HepG2 (cell line): ENCODE data around the gene ABHD6. TPM values are rescaled to one million over a fixed set of nuclear protein-coding genes. Genes with fewer than 3 reads are reported as not detected.

Source experiments
- ATAC-seq: fragments of 200-7000 bp; cut with Tn5 transposase; 3 replicates; pipeline ENCODE4 v1.9.1; 2020; ENCODE audit warnings: mild to moderate bottlenecking, moderate library complexity
- BruUV-seq: library from RNA; stranded (reverse); fragments of 400-500 nt; replicated peaks from 2 replicates; lab custom pipeline; 2021; lab: Mats Ljungman, UMichigan
- CTCF ChIA-PET: fragments of 300-600 bp; formaldehyde crosslinking; extraction: SDS; loops from one replicate; lab custom pipeline; 2021; ENCODE audit warnings: low total read pairs, inconsistent platforms, low intra/inter-chr PET ratio; lab: Yijun Ruan, JAX
- POLR2A ChIA-PET: fragments of 350-600 bp; sonication (Branson Sonifier 250); formaldehyde crosslinking; loops from one replicate; lab custom pipeline; 2020; ENCODE audit warnings: antibody characterized with exemption, inconsistent platforms; lab: Yijun Ruan, JAX
- DNase-seq: peaks from one replicate; pipeline ENCODE4 v3.0.0-alpha.2; 2015; ENCODE audit warnings: low spot score
- FAIRE-seq: peaks from 3 replicates; lab custom pipeline; 2011; peaks lifted over from hg19 to GRCh38; lab: Jason Lieb, UNC
- H2AFZ ChIP-seq: one replicate; pipeline ENCODE4 v1.6.1; 2011; ENCODE audit warnings: low read length, inconsistent platforms
- H3K27ac ChIP-seq: fragments of 300-600 bp; 3 replicates; pipeline ENCODE4 v1.8.0; 2011; ENCODE audit warnings: mixed run types, mild to moderate bottlenecking, mixed read lengths, low read length, inconsistent platforms; ENCODE audit not compliant: insufficient read depth; ENCODE audit errors: extremely low read length
- H3K27me3 ChIP-seq, 2 experiments: fragments of 200-600 bp in 1 of 2; 2 replicates in 1 of 2; 3 replicates in 1 of 2; pipeline versions ENCODE4 v1.6.0 to v1.8.0; 2011; ENCODE audit warnings: low read length in 2 of 2, mild to moderate bottlenecking in 2 of 2, moderate library complexity in 2 of 2, inconsistent platforms in 1 of 2; ENCODE audit not compliant: insufficient read depth in 2 of 2, control insufficient read depth in 1 of 2
- H3K36me3 ChIP-seq, 2 experiments: fragments of 200-600 bp in 1 of 2; replicated peaks in 1 of 2; 2 replicates in 1 of 2; 3 replicates in 1 of 2; pipeline versions ENCODE4 v1.5.1 to v1.8.0; 2011; ENCODE audit warnings: low read length in 2 of 2, inconsistent platforms in 1 of 2; ENCODE audit not compliant: insufficient read depth in 2 of 2, control insufficient read depth in 1 of 2
- H3K4me1 ChIP-seq: 2 replicates; pipeline ENCODE4 v1.5.1; 2012; ENCODE audit warnings: low read length, inconsistent platforms; ENCODE audit not compliant: insufficient read depth
- H3K4me2 ChIP-seq: 2 replicates; pipeline ENCODE4 v1.6.0; 2011; ENCODE audit warnings: low read depth, low read length, inconsistent platforms
- H3K4me3 ChIP-seq, 3 experiments: fragments of 200-600 bp in 1 of 3; sonication (generic), shearing (Covaris generic) in 1 of 3; replicated peaks in 1 of 3; 2 replicates each; pipeline ENCODE4 v1.5.1; 2011 to 2016; ENCODE audit warnings: low read length in 3 of 3, inconsistent platforms in 2 of 3, low read depth in 2 of 3, mild to moderate bottlenecking in 2 of 3, control low read depth in 1 of 3, mixed read lengths in 1 of 3; ENCODE audit not compliant: insufficient read depth in 1 of 3
- H3K79me2 ChIP-seq: one replicate; pipeline ENCODE4 v1.6.1; 2011; ENCODE audit warnings: low read length, inconsistent platforms; ENCODE audit not compliant: insufficient read depth
- H3K9ac ChIP-seq: 2 replicates; pipeline ENCODE4 v1.6.0; 2011; ENCODE audit warnings: mild to moderate bottlenecking, low read depth, low read length, inconsistent platforms; ENCODE audit not compliant: insufficient read depth
- H3K9me3 ChIP-seq: 2 replicates; pipeline ENCODE4 v1.5.1; 2012; ENCODE audit warnings: mild to moderate bottlenecking, low read length
- H4K20me1 ChIP-seq: 2 replicates; pipeline ENCODE4 v1.6.0; 2011; ENCODE audit warnings: inconsistent platforms, mild to moderate bottlenecking, low read length, moderate library complexity; ENCODE audit not compliant: insufficient read depth
- CENPX ChIP-seq: sonication (generic); formaldehyde crosslinking; IDR thresholded peaks from 2 replicates; pipeline ENCODE4 v1.9.0; 2021; ENCODE audit warnings: mild to moderate bottlenecking, missing genetic modification reagents, moderate library complexity
- GFI1 ChIP-seq: sonication (generic); formaldehyde crosslinking; IDR thresholded peaks from 2 replicates; pipeline ENCODE4 v1.5.0; 2020; ENCODE audit warnings: missing genetic modification reagents, mild to moderate bottlenecking, borderline replicate concordance
- GPN1 ChIP-seq: sonication (generic); formaldehyde crosslinking; IDR thresholded peaks from 2 replicates; pipeline ENCODE4 v1.5.1; 2020; ENCODE audit warnings: missing genetic modification reagents, borderline replicate concordance
- GTF2F1 ChIP-seq: fragments of 150-350 bp; IDR thresholded peaks from 2 replicates; pipeline ENCODE4 v1.6.1; 2014; ENCODE audit warnings: low read length
- MBNL3 ChIP-seq: fragments of 250-450 bp; sonication (Bioruptor Pico); conservative IDR thresholded peaks from 2 replicates; pipeline ENCODE4 v1.8.0; 2022; ENCODE audit warnings: mild to moderate bottlenecking, inconsistent platforms
- SATB2 ChIP-seq: sonication (generic); formaldehyde crosslinking; IDR thresholded peaks from 2 replicates; pipeline ENCODE4 v1.5.0; 2020; ENCODE audit warnings: missing genetic modification reagents
- TCF12 ChIP-seq, 2 experiments: fragments of 450-650 bp in 1 of 2; sonication (generic) in 1 of 2; formaldehyde crosslinking in 1 of 2; IDR thresholded peaks; 2 replicates each; pipeline versions ENCODE4 v1.6.1 to v1.8.0; 2017 to 2022; ENCODE audit warnings: antibody characterized with exemption in 1 of 2, mild to moderate bottlenecking in 1 of 2, missing genetic modification reagents in 1 of 2, moderate library complexity in 1 of 2
- ZFP36L1 ChIP-seq: sonication (generic); formaldehyde crosslinking; IDR thresholded peaks from 2 replicates; pipeline ENCODE4 v1.8.0; 2022; ENCODE audit warnings: mild to moderate bottlenecking, missing genetic modification reagents, moderate library complexity
- ZFP62 ChIP-seq: sonication (generic); formaldehyde crosslinking; IDR thresholded peaks from 2 replicates; pipeline ENCODE4 v1.4.0; 2020; ENCODE audit warnings: missing genetic modification reagents
- ZNF331 ChIP-seq: sonication (generic); formaldehyde crosslinking; IDR thresholded peaks from 2 replicates; pipeline ENCODE4 v1.4.0; 2020; ENCODE audit warnings: missing genetic modification reagents
- ZNF382 ChIP-seq: sonication (generic); formaldehyde crosslinking; IDR thresholded peaks from 2 replicates; pipeline ENCODE4 v1.5.0; 2020; ENCODE audit warnings: missing genetic modification reagents, mild to moderate bottlenecking, borderline replicate concordance
- ZNF709 ChIP-seq: sonication (generic); formaldehyde crosslinking; IDR thresholded peaks from 2 replicates; pipeline ENCODE4 v1.5.0; 2020; ENCODE audit warnings: mild to moderate bottlenecking, missing genetic modification reagents
- ZSCAN25 ChIP-seq: sonication (generic); formaldehyde crosslinking; IDR thresholded peaks from 2 replicates; pipeline ENCODE4 v1.8.0; 2022; ENCODE audit warnings: mild to moderate bottlenecking, missing genetic modification reagents
- WGBS: methylation state at CpG from one replicate; pipeline ENCODE4 v1.1.6; 2017; ENCODE audit warnings: low lambda C conversion rate; 5-methylcytosine and 5-hydroxymethylcytosine counted together
- in situ Hi-C: cut with HindIII; loops from 2 replicates; pipeline ENCODE4 v1.10.0; 2017; ENCODE audit warnings: low pct_unique_long_range_greater_than_20kb; ENCODE audit not compliant: extremely low pct_ligation_motif_present
- intact Hi-C: fragments of 100-400 bp; cut with micrococcal nuclease; formaldehyde crosslinking; loops from one replicate; pipeline ENCODE4 v1.10.0; 2022; ENCODE audit not compliant: unreplicated experiment
- polyA plus RNA-seq, 8 experiments: library from polyadenylated mRNA; depleted of rRNA in 3 of 8; stranded (reverse) in 7 of 8; unstranded in 1 of 8; fragments of >200 nt; fragmentation: Illumina TruSeq in 4 of 8; extraction: Trizol in 4 of 8; gene quantifications; 2 replicates each; pipeline versions ENCODE4 v1.2.1 to v1.2.3, GENCODE V29; 2011 to 2016; ENCODE audit warnings: low read depth in 4 of 8, missing spikeins in 1 of 8, mixed read lengths in 1 of 8; ENCODE audit not compliant: insufficient read depth in 1 of 8
- total RNA-seq, 5 experiments: library from RNA; depleted of rRNA; stranded (reverse); fragments of >200 nt; fragmentation: Illumina TruSeq; extraction: Trizol; gene quantifications; 2 replicates each; pipeline ENCODE4 v1.2.3, GENCODE V29; 2016; ENCODE audit warnings: low read depth in 1 of 5
- TF ChIP-seq, protein P1 (sequence below): sonication (generic); formaldehyde crosslinking; IDR thresholded peaks from 2 replicates; pipeline ENCODE4 v1.9.0; 2021; ENCODE audit warnings: missing genetic modification reagents, borderline replicate concordance
- TF ChIP-seq, protein P2 (sequence below): sonication (generic); formaldehyde crosslinking; IDR thresholded peaks from 2 replicates; pipeline ENCODE4 v1.4.0; 2020; ENCODE audit warnings: mild to moderate bottlenecking, missing genetic modification reagents

Gene ABHD6
- total and polyA plus RNA-seq, 2 of the 13 experiments (the other 11 are each of a cell fraction or from before 2014, with no cell fraction given): 9.0 to 17.2 TPM

DNA sequence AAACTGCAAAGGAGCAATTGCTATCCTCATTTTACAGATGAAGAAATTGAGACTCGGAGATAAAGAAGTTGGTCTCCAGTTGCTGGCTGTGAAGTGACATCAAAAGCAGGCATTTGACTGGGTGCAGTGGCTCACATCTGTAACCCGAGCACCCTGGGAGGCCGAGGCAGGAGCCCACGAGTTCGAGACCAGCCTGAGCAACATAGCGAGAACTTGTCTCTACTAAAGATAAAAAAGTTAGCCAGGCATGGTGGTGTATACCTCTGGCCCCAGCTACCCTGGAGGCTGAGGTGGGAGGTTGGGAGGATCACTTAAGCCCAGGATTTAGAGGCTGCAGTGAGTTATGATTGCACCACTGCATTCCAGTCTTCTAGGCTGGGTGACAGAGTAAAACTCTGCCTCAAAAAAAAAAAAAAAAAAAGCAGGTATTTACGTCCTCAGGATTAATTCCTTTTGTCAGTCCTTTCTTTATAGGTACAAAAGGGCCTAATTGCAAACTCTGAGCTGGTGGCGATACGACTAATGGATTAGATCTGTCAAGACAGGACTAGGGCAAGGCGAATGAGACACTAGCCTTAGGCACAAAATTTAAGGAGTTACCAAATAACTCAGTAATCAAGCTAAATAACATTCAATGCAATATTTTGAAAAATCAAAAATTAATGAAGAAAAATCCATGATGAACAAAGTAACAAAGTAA lies 20.9 kb upstream of the ABHD6 start:
- 79% methylated on average over 10 of the region's 10 CpGs for WGBS
- Histone ChIP-seq H3K27ac (no peak overlapping the region), H2AFZ (no peak overlapping the region), H3K4me3 (no peak overlapping the region), H3K27me3 (no peaks in the 10 kb centered on the region), H4K20me1 (no peaks in the 10 kb centered on the region), H3K36me3 (no peaks in the 10 kb centered on the region), H3K79me2 (no peaks in the 10 kb centered on the region), H3K4me1 (peaks cover 68% of the 10 kb centered on the region), H3K9me3 (no peaks in the 10 kb centered on the region), H3K9ac (no peak overlapping the region), H3K4me2 (peak overlapping the region; percentile 64; the same call in 1 of the 2 replicates)
- POLR2A ChIA-PET: interaction anchor here (0.8 to 1.7 kb wide), 5 partner anchors 14 to 90 kb away, joined by 3 to 15 read pairs (median 4); partner anchors contain the start of genes HTD2 and RPP14
- intact Hi-C loops: loop anchor here (1.0 kb wide), 4 partner anchors 23 to 84 kb away; no protein-coding TSS in a partner anchor
- CTCF ChIA-PET: interaction anchor here (0.6 to 2.5 kb wide), 4 partner anchors 29 to 103 kb away, joined by 3 to 59 read pairs (median 6); no protein-coding TSS in a partner anchor
- in situ Hi-C loops: loop anchor here (5.0 kb wide), 1 partner anchor 34 kb away; no protein-coding TSS in a partner anchor
- TF ChIP-seq TCF12 (IDR thresholded peaks at IDR 0.05) (no peak), TCF12 (CRISPR knock-in tag; IDR thresholded peaks at IDR 0.05) (no peak), ZNF331 (CRISPR knock-in tag) (no peak), GFI1 (CRISPR knock-in tag) (no peak), ZSCAN25 (CRISPR knock-in tag) (no peak), GPN1 (CRISPR knock-in tag) (no peak), SATB2 (CRISPR knock-in tag) (no peak), MBNL3 (CRISPR knock-in tag) (no peak), ZFP62 (CRISPR knock-in tag) (no peak), ZNF709 (CRISPR knock-in tag) (no peak), CENPX (CRISPR knock-in tag) (no peak), ZNF382 (CRISPR knock-in tag) (no peak), GTF2F1 (no peak), ZFP36L1 (CRISPR knock-in tag) (no peak)
- TF ChIP-seq, protein P1, sequence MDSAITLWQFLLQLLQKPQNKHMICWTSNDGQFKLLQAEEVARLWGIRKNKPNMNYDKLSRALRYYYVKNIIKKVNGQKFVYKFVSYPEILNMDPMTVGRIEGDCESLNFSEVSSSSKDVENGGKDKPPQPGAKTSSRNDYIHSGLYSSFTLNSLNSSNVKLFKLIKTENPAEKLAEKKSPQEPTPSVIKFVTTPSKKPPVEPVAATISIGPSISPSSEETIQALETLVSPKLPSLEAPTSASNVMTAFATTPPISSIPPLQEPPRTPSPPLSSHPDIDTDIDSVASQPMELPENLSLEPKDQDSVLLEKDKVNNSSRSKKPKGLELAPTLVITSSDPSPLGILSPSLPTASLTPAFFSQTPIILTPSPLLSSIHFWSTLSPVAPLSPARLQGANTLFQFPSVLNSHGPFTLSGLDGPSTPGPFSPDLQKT (CRISPR knock-in tag): no peak
- TF ChIP-seq, protein P2, sequence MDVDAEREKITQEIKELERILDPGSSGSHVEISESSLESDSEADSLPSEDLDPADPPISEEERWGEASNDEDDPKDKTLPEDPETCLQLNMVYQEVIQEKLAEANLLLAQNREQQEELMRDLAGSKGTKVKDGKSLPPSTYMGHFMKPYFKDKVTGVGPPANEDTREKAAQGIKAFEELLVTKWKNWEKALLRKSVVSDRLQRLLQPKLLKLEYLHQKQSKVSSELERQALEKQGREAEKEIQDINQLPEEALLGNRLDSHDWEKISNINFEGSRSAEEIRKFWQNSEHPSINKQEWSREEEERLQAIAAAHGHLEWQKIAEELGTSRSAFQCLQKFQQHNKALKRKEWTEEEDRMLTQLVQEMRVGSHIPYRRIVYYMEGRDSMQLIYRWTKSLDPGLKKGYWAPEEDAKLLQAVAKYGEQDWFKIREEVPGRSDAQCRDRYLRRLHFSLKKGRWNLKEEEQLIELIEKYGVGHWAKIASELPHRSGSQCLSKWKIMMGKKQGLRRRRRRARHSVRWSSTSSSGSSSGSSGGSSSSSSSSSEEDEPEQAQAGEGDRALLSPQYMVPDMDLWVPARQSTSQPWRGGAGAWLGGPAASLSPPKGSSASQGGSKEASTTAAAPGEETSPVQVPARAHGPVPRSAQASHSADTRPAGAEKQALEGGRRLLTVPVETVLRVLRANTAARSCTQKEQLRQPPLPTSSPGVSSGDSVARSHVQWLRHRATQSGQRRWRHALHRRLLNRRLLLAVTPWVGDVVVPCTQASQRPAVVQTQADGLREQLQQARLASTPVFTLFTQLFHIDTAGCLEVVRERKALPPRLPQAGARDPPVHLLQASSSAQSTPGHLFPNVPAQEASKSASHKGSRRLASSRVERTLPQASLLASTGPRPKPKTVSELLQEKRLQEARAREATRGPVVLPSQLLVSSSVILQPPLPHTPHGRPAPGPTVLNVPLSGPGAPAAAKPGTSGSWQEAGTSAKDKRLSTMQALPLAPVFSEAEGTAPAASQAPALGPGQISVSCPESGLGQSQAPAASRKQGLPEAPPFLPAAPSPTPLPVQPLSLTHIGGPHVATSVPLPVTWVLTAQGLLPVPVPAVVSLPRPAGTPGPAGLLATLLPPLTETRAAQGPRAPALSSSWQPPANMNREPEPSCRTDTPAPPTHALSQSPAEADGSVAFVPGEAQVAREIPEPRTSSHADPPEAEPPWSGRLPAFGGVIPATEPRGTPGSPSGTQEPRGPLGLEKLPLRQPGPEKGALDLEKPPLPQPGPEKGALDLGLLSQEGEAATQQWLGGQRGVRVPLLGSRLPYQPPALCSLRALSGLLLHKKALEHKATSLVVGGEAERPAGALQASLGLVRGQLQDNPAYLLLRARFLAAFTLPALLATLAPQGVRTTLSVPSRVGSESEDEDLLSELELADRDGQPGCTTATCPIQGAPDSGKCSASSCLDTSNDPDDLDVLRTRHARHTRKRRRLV (CRISPR knock-in tag): no peak
- ATAC-seq (no peak), DNase-seq (no peak), FAIRE-seq (no peak)
- no TSS peak for BruUV-seq
